Stimulated activated CD4-positive, alpha-beta T cell treated with anti-CD3 and anti-CD28 coated beads, Interleukin-1b, Interleukin-23, amount 100 ng/mL, for 4 hours (primary cell): Measurements from ENCODE around the gene KIRREL3.
A peak's percentile ranks its signal among the peaks of the same experiment; 100 is the strongest.

Source experiments
- DNase-seq, 2 donors: peaks; one replicate each; pipeline ENCODE4 v3.0.0-alpha.2; 2020; ENCODE audit warnings: low read depth in 2 of 2

KIRREL3 gene

GRCh38 chr11:126997196-126997595 lies 3.4 kb downstream of the KIRREL3 start:
- no peak for DNase-seq

DNA sequence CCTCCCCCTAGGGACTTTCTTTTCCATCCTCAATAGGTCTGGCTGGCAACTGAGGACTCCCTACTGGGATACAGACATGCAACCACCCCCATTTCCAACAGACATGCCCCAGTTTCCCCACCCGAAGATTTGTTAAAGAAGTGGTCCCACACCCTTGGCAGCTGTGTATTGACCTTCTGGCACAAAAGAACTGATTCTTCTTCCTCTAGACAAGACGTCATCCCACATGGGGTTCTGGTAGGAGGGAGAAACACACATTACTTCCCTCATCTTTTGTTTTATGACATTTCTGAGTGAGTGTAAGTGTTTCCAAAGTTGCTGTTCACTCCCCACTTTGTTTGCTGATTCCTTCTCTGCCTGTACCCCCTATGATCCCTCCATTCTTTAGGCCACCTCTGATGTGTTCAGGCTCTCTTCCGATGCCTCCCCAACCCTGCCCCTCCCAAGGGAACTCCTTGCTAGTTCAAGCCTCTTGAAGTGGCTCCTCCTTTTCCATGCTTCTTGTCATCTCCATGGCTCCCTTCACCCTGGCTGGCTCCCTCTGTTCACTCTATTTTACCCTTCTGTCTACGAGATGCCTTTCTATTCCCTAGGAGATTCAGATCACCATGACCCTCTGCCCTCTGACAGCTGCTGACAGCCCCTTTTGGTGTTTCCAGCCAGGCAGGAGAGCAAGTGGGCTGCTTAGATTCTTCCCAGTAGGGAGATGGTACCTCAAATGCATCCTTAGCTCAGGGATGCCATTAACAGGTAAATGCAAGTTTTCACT lies 4.3 kb downstream of the KIRREL3 start:
- no peak for DNase-seq

GRCh38 chr11:126993599-126993998 lies 7.0 kb downstream of the KIRREL3 start:
- DNase-seq: no peak

DNA sequence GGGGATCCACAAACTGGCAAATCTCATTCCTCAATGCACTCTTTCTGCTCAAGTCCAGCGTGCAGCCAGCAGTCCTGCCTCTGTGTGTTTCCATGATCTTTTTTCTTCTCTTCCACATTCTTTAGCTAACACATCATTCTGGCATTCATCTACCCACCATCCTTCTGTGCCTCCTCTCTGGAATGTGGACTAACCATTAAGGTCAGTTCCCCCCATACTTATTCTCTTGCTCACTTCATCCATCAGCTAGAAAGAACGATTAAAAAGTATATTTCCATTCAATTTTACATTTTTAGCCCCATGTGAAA lies 7.8 kb downstream of the KIRREL3 start:
- no peak for DNase-seq

GRCh38 chr11:126992065-126992803 lies 8.3 kb downstream of the KIRREL3 start:
- DNase-seq: no peak

GRCh38 chr11:126991596-126991995 lies 9.0 kb downstream of the KIRREL3 start:
- no peak for DNase-seq

GRCh38 chr11:126990716-126991480 lies 9.7 kb downstream of the KIRREL3 start:
- no peak for DNase-seq

- DNase-seq: peak; percentile 1 to 44
These were observed 10.4 kb downstream of the KIRREL3 start for GRCh38 chr11:126989942-126990715.

DNA sequence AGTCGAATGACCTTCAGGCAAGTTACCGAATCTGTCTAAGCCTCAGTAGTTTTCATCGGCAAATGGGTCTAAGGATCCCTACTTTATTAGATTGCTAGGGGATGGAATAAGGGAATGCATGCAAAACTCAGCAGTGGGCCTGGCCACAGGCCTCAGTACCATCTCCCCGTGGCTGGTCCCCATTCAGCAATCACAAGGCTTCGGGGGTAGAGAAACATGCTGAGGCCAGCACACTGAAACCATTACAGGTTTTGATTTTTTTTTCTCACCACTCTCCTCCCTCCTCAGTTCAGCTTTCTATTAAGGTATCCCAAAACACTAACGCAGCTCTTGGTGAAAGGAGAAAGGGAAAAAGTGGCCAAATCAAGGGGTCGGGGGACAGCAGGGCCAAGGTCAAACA lies 11.9 kb downstream of the KIRREL3 start:
- DNase-seq: no peak

GRCh38 chr11:126981635-126982034 lies 18.9 kb downstream of the KIRREL3 start:
- DNase-seq: no peak

GRCh38 chr11:126978911-126979310 lies 21.7 kb downstream of the KIRREL3 start:
- DNase-seq: no peak

DNA sequence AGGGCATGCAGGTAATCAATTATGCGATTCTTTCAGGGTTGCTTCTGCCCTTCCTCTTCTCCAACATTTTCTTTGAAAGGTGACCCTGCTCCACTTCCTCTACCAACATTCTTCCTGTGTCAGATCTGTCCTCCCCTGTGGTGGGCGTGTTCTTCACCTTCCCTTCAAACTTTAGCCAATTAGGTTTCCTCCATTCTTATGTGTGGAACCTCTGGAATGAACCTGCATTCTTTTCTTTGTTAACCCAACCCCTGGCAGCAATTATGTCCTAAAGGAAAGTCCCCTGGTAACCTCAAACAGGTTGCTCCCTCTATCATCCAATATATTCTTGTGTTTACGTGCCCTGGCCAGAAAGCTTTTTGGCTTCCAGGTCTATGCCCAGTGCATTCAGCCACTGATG lies 22.4 kb downstream of the KIRREL3 start:
- no peak for DNase-seq

DNA sequence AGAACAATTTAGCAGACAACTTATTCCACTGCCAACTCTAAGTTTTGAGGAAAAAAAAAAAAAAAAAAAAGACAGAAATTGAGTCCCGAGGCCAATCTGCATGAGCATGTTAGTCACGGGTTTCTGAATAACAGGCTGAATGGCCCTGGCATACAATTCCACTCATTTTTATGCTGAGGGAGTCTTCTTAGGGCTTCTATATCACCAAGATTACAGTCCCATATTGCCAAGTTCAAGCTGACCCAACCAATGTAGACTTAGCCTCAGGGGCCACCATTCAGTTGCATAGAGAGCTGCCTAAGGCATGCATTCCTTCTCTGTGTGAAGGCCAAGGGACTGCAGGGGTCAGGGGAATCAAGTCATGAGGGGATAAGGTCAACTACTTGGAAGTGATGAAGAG lies 27.5 kb downstream of the KIRREL3 start:
- no peak for DNase-seq

- DNase-seq: no peak
These were observed 29.3 kb downstream of the KIRREL3 start for GRCh38 chr11:126971305-126971704.

DNA sequence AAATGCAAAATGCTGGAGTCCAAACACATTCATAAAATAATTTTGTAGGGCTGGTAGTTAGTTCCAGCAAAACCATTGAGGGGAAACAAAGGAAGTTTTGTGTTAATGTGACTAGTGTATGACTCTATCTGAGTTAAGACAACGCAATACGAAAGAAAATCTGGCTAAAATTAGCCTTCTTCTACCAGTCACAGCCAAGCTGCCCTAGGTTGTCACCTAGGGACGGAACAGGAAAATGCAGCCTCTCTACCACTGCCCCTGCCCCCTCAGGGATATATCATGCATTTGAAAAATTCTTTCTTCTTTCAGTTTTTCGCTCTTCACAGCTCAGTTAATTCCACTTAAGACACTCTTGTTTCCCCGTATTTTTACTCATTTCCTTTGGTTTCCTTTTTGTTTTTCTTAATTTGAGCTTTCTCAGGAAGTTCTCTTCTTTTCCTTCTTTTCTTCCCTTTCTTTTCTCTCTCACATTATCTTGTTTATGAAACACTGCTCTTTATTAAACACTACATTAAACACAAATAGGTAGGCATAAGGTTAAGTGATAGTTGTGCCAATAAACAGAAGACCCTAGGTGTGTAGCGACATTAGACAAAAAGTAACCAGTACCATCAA lies 30.6 kb downstream of the KIRREL3 start:
- no peak for DNase-seq

DNA sequence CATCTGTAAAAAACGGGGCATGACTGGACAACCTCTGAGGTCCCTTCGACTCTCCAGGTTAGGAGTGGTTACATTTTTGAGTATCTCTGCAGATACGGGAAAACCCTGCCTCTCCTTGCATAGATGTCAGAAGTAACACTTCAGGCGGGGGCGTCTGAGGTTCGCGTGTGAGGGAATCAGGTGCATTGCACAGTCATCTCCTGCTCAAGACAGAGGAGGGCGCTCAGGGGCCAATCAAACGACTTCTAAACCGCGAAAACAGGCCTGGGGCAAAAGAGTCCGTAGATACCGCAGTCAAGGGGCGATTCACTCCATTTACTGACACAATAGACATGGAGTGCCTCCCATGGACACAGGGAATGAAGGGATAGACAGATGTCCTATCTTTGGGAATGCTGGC lies 31.7 kb downstream of the KIRREL3 start:
- no peak for DNase-seq

- no peak for DNase-seq
These were observed 35.2 kb downstream of the KIRREL3 start for GRCh38 chr11:126965331-126965730.

GRCh38 chr11:126963603-126964363 lies 36.8 kb downstream of the KIRREL3 start:
- no peak for DNase-seq

DNA sequence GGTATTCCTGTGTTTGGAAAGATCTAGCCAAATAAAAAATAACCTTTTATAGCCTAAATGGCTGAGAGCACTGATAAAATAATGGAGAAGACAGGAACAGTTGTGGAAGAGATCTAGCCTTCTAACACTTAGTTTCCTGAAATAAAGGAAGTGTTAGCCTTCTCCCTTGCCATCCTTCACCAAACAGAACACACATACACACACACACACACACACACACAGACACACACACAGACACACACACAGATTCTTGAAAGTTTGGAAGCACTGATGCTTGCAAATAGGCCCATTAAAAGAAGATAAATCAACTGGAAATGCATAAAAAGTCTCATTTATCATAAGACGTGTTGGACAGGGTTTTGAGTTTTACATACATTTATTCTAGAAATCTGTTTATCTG lies 37.5 kb downstream of the KIRREL3 start:
- DNase-seq: no peak

DNA sequence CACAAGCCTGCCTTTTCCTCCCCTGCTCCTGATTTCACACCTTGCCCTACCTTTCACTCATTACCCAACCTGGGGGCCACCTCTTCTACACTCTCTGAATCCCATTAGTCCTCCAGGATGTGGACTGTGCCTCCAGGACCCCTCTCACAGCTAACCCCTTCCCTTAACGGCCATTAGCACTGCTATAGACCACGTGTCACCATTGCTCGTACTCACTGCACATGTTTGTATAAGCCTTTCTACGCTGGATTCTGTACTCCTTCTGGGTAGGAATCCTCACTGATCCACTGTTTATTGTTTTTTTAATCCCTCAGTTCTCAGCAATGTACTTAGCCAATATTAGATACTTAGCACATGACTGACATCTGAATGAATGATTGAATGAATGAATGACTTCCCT lies 40.9 kb downstream of the KIRREL3 start:
- no peak for DNase-seq

DNA sequence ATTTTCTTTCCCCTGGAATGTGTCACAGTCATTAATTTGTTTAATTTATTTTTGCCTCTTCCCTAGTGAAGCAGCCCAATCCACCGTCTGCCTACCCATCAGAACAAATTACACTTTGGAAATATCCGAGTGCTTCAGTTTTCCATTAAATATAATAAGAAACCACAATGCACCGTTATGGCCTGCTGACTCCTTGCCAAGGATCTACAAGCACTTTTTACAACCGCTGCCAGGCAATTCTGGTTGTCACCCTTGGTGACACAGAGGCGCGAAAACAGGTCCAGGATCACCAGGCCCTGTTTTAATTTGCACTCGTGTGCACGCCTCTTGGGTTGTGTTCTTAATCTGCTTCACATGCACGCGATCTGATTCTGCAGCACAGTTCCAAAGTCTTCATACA lies 43.9 kb downstream of the KIRREL3 start:
- DNase-seq: no peak
